HG03565 (cell line): Measurements from ENCODE around the gene RAMP1.
"Not testable (repeated sequence)": the region's sequence is repeated elsewhere in the genome, so short reads cannot be mapped to it uniquely, and the experiment has no call there.

Experiments
- ATAC-seq: cut with Tn5 transposase; IDR thresholded peaks from one replicate; pipeline ENCODE4 v1.9.1; 2021; ENCODE audit warnings: mild to moderate bottlenecking, moderate library complexity; ENCODE audit not compliant: unreplicated experiment

The RAMP1 gene

GRCh38 chr2:237863102-237863511 lies 3.7 kb downstream of the RAMP1 start:
- ATAC-seq = no peak

GRCh38 chr2:237863689-237864443 lies 4.4 kb downstream of the RAMP1 start:
- ATAC-seq = no peak

GRCh38 chr2:237864444-237864931 lies 5.1 kb downstream of the RAMP1 start:
- no peak for ATAC-seq

- no peak for ATAC-seq
Measured at GRCh38 chr2:237864940-237865622, 5.7 kb downstream of the RAMP1 start.

- ATAC-seq = no peak
Measured at GRCh38 chr2:237865623-237866041, 6.2 kb downstream of the RAMP1 start.

GRCh38 chr2:237866101-237866621 lies 6.7 kb downstream of the RAMP1 start:
- ATAC-seq = no peak

GRCh38 chr2:237867465-237867864 lies 8.0 kb downstream of the RAMP1 start:
- no peak for ATAC-seq

- ATAC-seq = not testable (repeated sequence)
Measured at GRCh38 chr2:237868074-237868473, 8.7 kb downstream of the RAMP1 start.

GRCh38 chr2:237868631-237869342 lies 9.4 kb downstream of the RAMP1 start:
- no peak for ATAC-seq

GRCh38 chr2:237869343-237870102 lies 10.1 kb downstream of the RAMP1 start:
- no peak for ATAC-seq

- ATAC-seq = no peak
Measured at GRCh38 chr2:237870126-237870525, 10.7 kb downstream of the RAMP1 start.

GRCh38 chr2:237870754-237871651 lies 11.6 kb downstream of the RAMP1 start:
- ATAC-seq = no peak

GRCh38 chr2:237872178-237872887 lies 12.9 kb downstream of the RAMP1 start:
- ATAC-seq = no peak

GRCh38 chr2:237873421-237873831 lies 14.0 kb downstream of the RAMP1 start:
- ATAC-seq = no peak

GRCh38 chr2:237873897-237874551 lies 14.6 kb downstream of the RAMP1 start:
- ATAC-seq = no peak

- no peak for ATAC-seq
Measured at GRCh38 chr2:237874585-237875161, 15.2 kb downstream of the RAMP1 start.

- ATAC-seq = no peak
Measured at GRCh38 chr2:237875256-237876060, 16.0 kb downstream of the RAMP1 start.
